Common myeloid progenitor, CD34-positive (primary cell): Measurements from ENCODE around the gene OR6S1.

Experiments
- CTCF ChIA-PET: fragments of 350-600 bp; sonication (Branson Sonifier 250); formaldehyde crosslinking; loops from one replicate; lab custom pipeline; 2021; ENCODE audit warnings: antibody characterized with exemption; lab: Charles Lee
- POLR2A ChIA-PET: fragments of 350-600 bp; sonication (Branson Sonifier 250); formaldehyde crosslinking; loops from one replicate; lab custom pipeline; 2021; ENCODE audit warnings: antibody characterized with exemption; lab: Charles Lee
- DNase-seq, 3 donors: peaks; one replicate each; pipeline versions ENCODE4 v3.0.0 to v3.0.0-alpha.2; 2013
- H3K27ac ChIP-seq, 2 experiments: 1 replicate in 1 of 2; 2 replicates in 1 of 2; pipeline ENCODE4 v1.7.0; 2013; ENCODE audit warnings: inconsistent platforms in 2 of 2, low read length in 2 of 2, mild to moderate bottlenecking in 2 of 2, low read depth in 1 of 2, moderate library complexity in 1 of 2; ENCODE audit not compliant: severe bottlenecking in 2 of 2, insufficient read depth in 1 of 2, poor library complexity in 1 of 2
- H3K27me3 ChIP-seq, 5 experiments: replicated peaks in 2 of 5; 1 replicate in 3 of 5; 2 replicates in 2 of 5; pipeline versions ENCODE4 v1.6.1 to v1.7.0; 2013; ENCODE audit warnings: low read length in 4 of 5, mild to moderate bottlenecking in 2 of 5, moderate library complexity in 2 of 5, inconsistent platforms in 1 of 5; ENCODE audit not compliant: insufficient read depth in 5 of 5, control insufficient read depth in 4 of 5
- H3K36me3 ChIP-seq, 4 experiments: 1 replicate in 2 of 4; 2 replicates in 2 of 4; pipeline versions ENCODE4 v1.6.1 to v1.7.0; 2013; ENCODE audit warnings: low read length in 3 of 4, control low read depth in 1 of 4, mild to moderate bottlenecking in 1 of 4; ENCODE audit not compliant: control insufficient read depth in 4 of 4, insufficient read depth in 4 of 4
- H3K4me1 ChIP-seq, 4 experiments: 1 replicate in 3 of 4; 2 replicates in 1 of 4; pipeline versions ENCODE4 v1.6.1 to v1.7.1; 2013; ENCODE audit warnings: low read length in 3 of 4, mild to moderate bottlenecking in 3 of 4, control low read depth in 1 of 4, inconsistent platforms in 1 of 4, moderate library complexity in 1 of 4; ENCODE audit not compliant: control insufficient read depth in 4 of 4, insufficient read depth in 4 of 4; ENCODE audit errors: control extremely low read depth in 1 of 4
- H3K4me3 ChIP-seq, 7 experiments: 1 replicate in 4 of 7; 2 replicates in 3 of 7; pipeline versions ENCODE4 v1.5.1 to v1.7.0; 2013; ENCODE audit warnings: mild to moderate bottlenecking in 7 of 7, low read length in 6 of 7, moderate library complexity in 6 of 7, inconsistent platforms in 2 of 7, low read depth in 2 of 7, control low read depth in 1 of 7; ENCODE audit not compliant: insufficient read depth in 4 of 7, control insufficient read depth in 1 of 7; ENCODE audit errors: extremely low read depth in 1 of 7
- H3K9me3 ChIP-seq, 5 experiments: 1 replicate in 4 of 5; 2 replicates in 1 of 5; pipeline versions ENCODE4 v1.6.1 to v1.7.1; 2013; ENCODE audit warnings: low read length in 4 of 5, mild to moderate bottlenecking in 2 of 5, inconsistent platforms in 1 of 5, low read depth in 1 of 5, moderate library complexity in 1 of 5; ENCODE audit not compliant: control insufficient read depth in 4 of 5, insufficient read depth in 2 of 5; ENCODE audit errors: control extremely low read depth in 1 of 5
- WGBS: methylation state at CpG from one replicate; pipeline ENCODE4 v1.1.5; 2013; ENCODE audit not compliant: insufficient coverage; 5-methylcytosine and 5-hydroxymethylcytosine counted together

The OR6S1 gene

GRCh38 chr14:20684662-20685456, 43.4 kb upstream of the OR6S1 start:
- WGBS = 41% methylated on average over 12 of the region's 22 CpGs
- no peak for DNase-seq
- Histone ChIP-seq H3K36me3 (no peaks in the 10 kb centered on the region), H3K27ac (no peak overlapping the region), H3K4me1 (peaks cover 21 to 50% (median 37%) of the 10 kb centered on the region in 4 experiments), H3K27me3 (no peaks in the 10 kb centered on the region), H3K4me3 (peak overlapping the region; percentile 74 to 99 (median 89)), H3K9me3 (no peaks in the 10 kb centered on the region)
- CTCF ChIA-PET = interaction anchor here (0.6 to 9.0 kb wide), 14 partner anchors 9 to 359 kb away, joined by 3 to 73 read pairs (median 4); no protein-coding TSS in a partner anchor
- POLR2A ChIA-PET = no interaction called here

GRCh38 chr14:20683891-20684661, 42.6 kb upstream of the OR6S1 start, which contains the start of gene RNASE4:
TSS of gene RNASE4 (plus strand) at chr14:20684560. CDS start at chr14:20699372, 14,812 bp downstream.
- Histone ChIP-seq H3K36me3 (no peaks in the 10 kb centered on the region), H3K9me3 (no peaks in the 10 kb centered on the region), H3K4me1 (peaks cover 24 to 50% (median 41%) of the 10 kb centered on the region in 4 experiments), H3K27ac (peak within 1 kb of the TSS in 1 of 2 experiments; percentile 84), H3K4me3 (peak within 1 kb of the TSS; percentile 74 to 99 (median 89)), H3K27me3 (no peaks in the 10 kb centered on the region)
- DNase-seq = peak; percentile 79 to 88 (median 83)
- WGBS = 0% methylated on average over 39 of the region's 42 CpGs
- CTCF ChIA-PET = interaction anchor here (1.0 to 9.0 kb wide), 12 partner anchors 11 to 358 kb away, joined by 3 to 73 read pairs (median 4); no protein-coding TSS in a partner anchor
- POLR2A ChIA-PET = no interaction called here

DNA sequence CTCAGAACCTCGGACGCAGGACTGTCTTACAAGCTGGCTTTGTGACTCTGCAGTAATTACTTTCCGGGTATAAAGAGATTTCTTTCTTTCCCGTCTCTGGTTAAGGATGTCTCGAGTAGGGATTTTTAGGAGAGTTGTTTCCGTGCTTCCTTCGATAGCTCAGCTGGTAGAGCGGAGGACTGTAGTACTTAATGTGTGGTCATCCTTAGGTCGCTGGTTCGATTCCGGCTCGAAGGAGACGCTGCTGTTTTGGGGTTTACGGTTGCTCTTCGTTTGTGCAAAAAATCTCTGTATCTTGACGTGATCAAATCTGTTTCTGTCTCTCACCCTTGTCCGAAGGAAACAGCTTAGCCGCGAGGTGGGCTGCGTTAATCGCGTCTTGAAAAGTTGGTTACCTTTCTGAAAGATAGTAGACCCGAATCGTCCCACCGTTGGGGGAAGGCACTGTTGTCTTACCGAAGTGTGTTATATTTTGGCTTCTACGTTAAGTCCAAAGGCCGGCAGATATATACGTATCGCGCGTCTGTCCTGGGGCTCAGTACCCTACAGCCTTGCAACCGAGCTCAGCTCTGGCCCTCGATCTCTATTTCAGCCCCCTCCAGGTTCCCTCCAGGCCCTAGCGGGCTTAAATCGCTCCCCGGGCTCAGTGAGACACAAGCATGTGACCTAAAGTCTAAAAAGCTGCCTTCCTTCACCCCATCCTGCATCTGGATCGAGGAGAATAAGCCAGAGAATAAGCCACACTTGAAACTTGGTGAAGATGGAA, 41.8 kb upstream of the OR6S1 start:
- peak overlapping the region; percentile 72 to 99 (median 89) for H3K4me3 ChIP-seq
- ChIA-PET CTCF (interaction anchor here (0.7 to 9.0 kb wide), 12 partner anchors 10 to 357 kb away, joined by 3 to 73 read pairs (median 6); no protein-coding TSS in a partner anchor), POLR2A (interaction anchor here (0.5 to 1.1 kb wide), 3 partner anchors 70 to 340 kb away, joined by 3 to 4 read pairs (median 4); no protein-coding TSS in a partner anchor)
- H3K9me3 ChIP-seq = no peaks in the 10 kb centered on the region
- under 1% methylated on average over 30 of the region's 38 CpGs for WGBS
- peak overlapping the region; percentile 27 to 84 for H3K27ac ChIP-seq
- H3K36me3 ChIP-seq = no peaks in the 10 kb centered on the region
- peaks cover 24 to 50% (median 41%) of the 10 kb centered on the region in 4 experiments for H3K4me1 ChIP-seq
- peak; percentile 88 to 92 (median 89) for DNase-seq
- H3K27me3 ChIP-seq = no peaks in the 10 kb centered on the region

DNA sequence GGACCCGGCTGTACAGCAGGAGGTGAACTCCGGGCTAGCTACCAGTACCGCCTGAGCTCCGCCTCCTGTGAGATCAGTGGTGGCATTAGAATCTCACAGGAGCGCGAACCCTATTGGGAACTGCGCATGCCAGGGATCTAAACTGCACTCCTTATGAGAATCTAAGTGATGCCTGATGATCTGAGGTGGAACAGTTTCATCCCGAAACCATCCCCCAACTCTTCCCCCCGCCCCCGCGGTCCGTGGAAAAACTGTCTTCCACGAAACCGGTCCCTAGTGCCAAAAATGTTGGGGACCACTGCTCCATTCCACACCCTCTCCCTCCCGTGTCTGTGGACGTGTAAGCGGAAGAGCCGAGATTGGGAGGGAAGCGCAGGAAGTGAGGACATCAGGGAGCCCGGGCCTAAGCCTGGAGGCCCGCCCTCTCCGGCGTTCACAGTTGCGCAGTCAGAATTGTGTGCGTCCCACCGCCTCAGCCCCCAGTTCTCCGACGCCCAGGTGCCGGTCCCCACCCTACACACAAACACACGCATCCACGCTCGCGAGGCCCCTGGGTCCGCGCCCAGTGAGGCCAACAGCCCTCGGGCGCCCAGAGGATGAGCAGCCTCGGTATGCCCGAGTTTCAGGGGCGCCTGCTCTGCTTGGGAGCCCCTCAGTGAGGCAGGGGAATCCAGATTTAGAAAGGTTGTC, 41.1 kb upstream of the OR6S1 start:
- H3K4me3 ChIP-seq = peak overlapping the region; percentile 72 to 99 (median 89)
- no peaks in the 10 kb centered on the region for H3K9me3 ChIP-seq
- CTCF ChIA-PET = interaction anchor here (0.7 to 9.0 kb wide), 14 partner anchors 8 to 355 kb away, joined by 3 to 73 read pairs (median 6); no protein-coding TSS in a partner anchor
- POLR2A ChIA-PET = interaction anchor here (0.5 to 1.1 kb wide), 3 partner anchors 70 to 339 kb away, joined by 3 to 4 read pairs (median 4); no protein-coding TSS in a partner anchor
- 0% methylated on average over 19 of the region's 40 CpGs for WGBS
- H3K4me1 ChIP-seq = peaks cover 24 to 50% (median 41%) of the 10 kb centered on the region in 4 experiments
- peak overlapping the region; percentile 27 to 84 for H3K27ac ChIP-seq
- DNase-seq = peak; percentile 82 to 86 (median 82)
- H3K36me3 ChIP-seq = no peaks in the 10 kb centered on the region
- H3K27me3 ChIP-seq = no peaks in the 10 kb centered on the region

DNA sequence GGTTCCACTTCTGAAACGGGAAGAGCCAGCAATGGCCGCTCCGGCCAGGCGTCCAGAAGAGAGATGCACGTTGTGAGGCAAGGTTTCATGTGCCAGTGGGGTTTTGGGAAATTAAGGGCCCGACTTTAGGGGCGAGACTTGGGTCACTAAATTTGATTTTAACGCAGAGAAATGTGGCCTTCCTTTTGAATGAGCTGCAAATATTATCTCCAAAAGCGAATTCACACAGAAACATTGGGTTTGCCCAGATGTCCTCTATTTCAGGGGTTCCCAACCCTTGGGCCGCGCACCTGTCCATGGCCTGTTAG, 40.6 kb upstream of the OR6S1 start:
- ChIA-PET POLR2A (interaction anchor here (0.5 kb wide), 1 partner anchor 285 kb away, joined by 6 read pairs; no protein-coding TSS in a partner anchor), CTCF (interaction anchor here (1.0 to 9.0 kb wide), 11 partner anchors 9 to 176 kb away, joined by 3 to 73 read pairs (median 6); no protein-coding TSS in a partner anchor)
- peak overlapping the region in 1 of 2 experiments; percentile 67 for H3K27ac ChIP-seq
- H3K36me3 ChIP-seq = no peaks in the 10 kb centered on the region
- no peaks in the 10 kb centered on the region for H3K27me3 ChIP-seq
- H3K9me3 ChIP-seq = no peaks in the 10 kb centered on the region
- 2% methylated on average over 9 of the region's 11 CpGs for WGBS
- H3K4me1 ChIP-seq = peaks cover 24 to 50% (median 41%) of the 10 kb centered on the region in 4 experiments
- no peak for DNase-seq
- peak overlapping the region; percentile 72 to 99 (median 89) for H3K4me3 ChIP-seq
